Activated naive CD4-positive, alpha-beta T cell treated with anti-CD3 and anti-CD28 coated beads, Interleukin-2, amount 50 U/mL, for 72 hours (primary cell): ENCODE results near the gene ARFGAP2. TPM values are rescaled to one million over a fixed set of nuclear protein-coding genes. Genes with fewer than 3 reads are reported as not detected.
"Not testable (repeated sequence)": the region's sequence is repeated elsewhere in the genome, so short reads cannot be mapped to it uniquely, and the experiment has no call there.

Source experiments
- ATAC-seq, 2 donors: fragments of 150-1000 bp; cut with Tn5 transposase; 2 replicates each; pipeline ENCODE4 v1.10.0; 2021; ENCODE audit warnings: mild to moderate bottlenecking in 2 of 2, moderate library complexity in 2 of 2
- DNase-seq, 2 donors: peaks; one replicate each; pipeline ENCODE4 v3.0.0; 2021 to 2022; ENCODE audit warnings: low spot score in 2 of 2
- H3K27ac Mint-ChIP-seq, 2 donors: one replicate each; pipeline ENCODE4 v1.8.0; 2022; ENCODE audit warnings: mild to moderate bottlenecking in 2 of 2, mixed read lengths in 2 of 2
- H3K36me3 Mint-ChIP-seq, 2 donors: one replicate each; pipeline ENCODE4 v1.8.0; 2022; ENCODE audit warnings: mixed read lengths in 2 of 2
- H3K9me3 Mint-ChIP-seq, 2 donors: one replicate each; pipeline ENCODE4 v1.8.0; 2022; ENCODE audit warnings: mixed read lengths in 2 of 2
- total RNA-seq, 2 donors: library from RNA; stranded (reverse); gene quantifications; one replicate each; pipeline ENCODE4 v1.2.3, GENCODE V29; 2022

The ARFGAP2 gene
- total RNA-seq, 2 donors from 2014 or later, result 84.8 to 125 TPM

DNA sequence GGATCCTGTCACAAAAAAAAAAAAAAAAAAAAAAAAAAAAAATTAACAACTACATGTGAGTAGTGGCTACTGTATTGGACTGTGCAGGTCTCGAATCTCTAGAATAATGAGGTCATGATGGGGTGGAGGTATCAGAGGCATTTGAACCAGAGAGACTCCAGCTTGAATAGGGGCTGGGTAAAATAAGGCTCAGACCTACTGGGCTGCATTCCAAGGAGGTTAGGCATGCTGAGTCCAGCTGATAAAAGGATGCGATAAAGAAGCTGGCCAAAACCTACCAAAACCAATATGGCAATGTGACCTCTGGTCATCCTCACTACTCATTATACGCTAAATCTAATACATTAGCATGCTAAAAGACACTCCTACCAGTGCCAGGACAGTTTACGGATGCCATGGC, 15.4 kb upstream of the ARFGAP2 start:
- ATAC-seq (no peak), DNase-seq (no peak)
- Mint-ChIP-seq H3K9me3 (no peaks in the 10 kb centered on the region), H3K36me3 (no peaks in the 10 kb centered on the region), H3K27ac (no peak overlapping the region)

- not testable (repeated sequence) for ATAC-seq, H3K36me3 Mint-ChIP-seq, H3K27ac Mint-ChIP-seq, DNase-seq, H3K9me3 Mint-ChIP-seq
Observed at GRCh38 chr11:47191137-47191536, 14.5 kb upstream of the ARFGAP2 start.

DNA sequence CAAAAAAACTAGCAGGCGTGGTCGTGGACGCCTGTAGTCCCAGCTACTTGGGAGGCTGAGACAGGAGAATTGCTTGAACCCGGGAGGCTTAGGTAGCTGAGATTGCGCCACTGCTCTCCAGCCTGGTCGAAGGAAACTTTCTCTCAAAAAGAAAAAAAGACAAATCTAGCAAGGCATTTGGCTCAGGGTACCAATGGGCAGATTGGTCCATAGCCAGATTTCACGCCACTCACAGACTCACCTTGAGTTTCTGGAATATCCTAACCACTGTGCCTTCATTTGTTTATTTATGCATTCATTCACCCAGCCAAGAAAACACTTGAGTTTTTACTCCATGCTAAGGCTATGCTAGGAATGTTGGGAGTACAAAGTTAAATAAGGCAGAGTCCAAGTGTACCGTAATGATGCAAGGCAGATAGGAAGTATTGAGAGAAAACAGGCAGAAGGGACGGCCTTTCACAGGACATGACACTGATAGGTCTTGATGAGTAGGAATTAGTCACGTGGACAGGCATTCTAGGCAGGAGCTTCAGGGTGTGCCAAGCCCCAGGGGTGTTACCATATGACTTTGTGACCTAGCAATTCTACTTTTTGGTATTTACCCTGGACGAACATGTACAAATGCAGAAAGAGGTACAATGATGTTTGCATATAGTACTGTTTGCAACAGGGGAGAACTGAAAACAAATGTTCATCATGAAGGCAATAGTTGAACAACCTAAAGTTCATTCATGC, 12.6 kb upstream of the ARFGAP2 start:
- ATAC-seq, result no peak
- no peak for DNase-seq
- H3K9me3 Mint-ChIP-seq, result no peaks in the 10 kb centered on the region
- H3K27ac Mint-ChIP-seq, result no peak overlapping the region
- H3K36me3 Mint-ChIP-seq, result no peaks in the 10 kb centered on the region

DNA sequence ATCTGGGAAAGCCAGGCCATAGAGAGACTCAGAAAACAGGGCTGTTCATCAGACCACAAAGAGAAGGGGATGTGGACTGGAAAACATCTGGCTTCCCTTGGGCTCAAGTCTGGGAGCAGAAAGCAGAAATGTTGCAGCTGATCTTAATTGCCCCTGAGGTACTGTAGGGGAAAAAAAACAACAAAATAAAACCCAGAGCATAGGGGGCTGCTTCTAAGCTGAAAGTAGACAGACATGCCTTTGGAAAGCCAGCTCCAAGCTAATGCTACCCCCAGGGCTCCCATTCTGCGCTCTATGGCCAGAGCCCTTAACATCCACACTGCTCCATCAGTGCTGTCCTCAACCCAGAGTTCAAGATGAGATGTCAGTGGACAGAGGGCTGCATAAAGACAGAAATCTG, 11.6 kb upstream of the ARFGAP2 start:
- ATAC-seq, result no peak
- no peaks in the 10 kb centered on the region for H3K9me3 Mint-ChIP-seq
- no peaks in the 10 kb centered on the region for H3K36me3 Mint-ChIP-seq
- DNase-seq, result no peak
- H3K27ac Mint-ChIP-seq, result no peak overlapping the region

GRCh38 chr11:47187723-47188122, 11.0 kb upstream of the ARFGAP2 start:
- DNase-seq (no peak), ATAC-seq (no peak)
- H3K27ac Mint-ChIP-seq, result no peak overlapping the region
- H3K9me3 Mint-ChIP-seq, result no peaks in the 10 kb centered on the region
- H3K36me3 Mint-ChIP-seq, result no peaks in the 10 kb centered on the region

GRCh38 chr11:47186700-47187695, 10.3 kb upstream of the ARFGAP2 start:
- DNase-seq, result peak in 1 of 2 donors; percentile 47
- peak; percentile 40 to 65 for ATAC-seq
- Mint-ChIP-seq H3K36me3 (no peaks in the 10 kb centered on the region), H3K9me3 (no peaks in the 10 kb centered on the region), H3K27ac (peak overlapping the region; percentile 41 to 81)

GRCh38 chr11:47186076-47186699, 9.5 kb upstream of the ARFGAP2 start, which contains the start of gene PACSIN3:
Gene PACSIN3 (minus strand): TSS chr11:47186434. CDS start chr11:47182727, 3,707 bp downstream.
- DNase-seq (peak; percentile 55 to 73), ATAC-seq (peak; percentile 80 to 82)
- Mint-ChIP-seq H3K36me3 (no peaks in the 10 kb centered on the region), H3K9me3 (no peaks in the 10 kb centered on the region), H3K27ac (peak within 1 kb of the TSS; percentile 41 to 81)

- Mint-ChIP-seq H3K36me3 (no peaks in the 10 kb centered on the region), H3K27ac (no peak overlapping the region)
- ATAC-seq, result peak; percentile 10 to 54
Observed at GRCh38 chr11:47185305-47186075, 8.8 kb upstream of the ARFGAP2 start.

GRCh38 chr11:47184711-47185304, 8.1 kb upstream of the ARFGAP2 start:
- DNase-seq (no peak), ATAC-seq (no peak)
- Mint-ChIP-seq H3K27ac (no peak overlapping the region), H3K36me3 (no peaks in the 10 kb centered on the region), H3K9me3 (no peaks in the 10 kb centered on the region)

More at GRCh38 chr11:47185305-47186075, 8.8 kb upstream of the ARFGAP2 start:
- no peaks in the 10 kb centered on the region for H3K9me3 Mint-ChIP-seq
- DNase-seq, result no peak

- H3K36me3 Mint-ChIP-seq, result no peaks in the 10 kb centered on the region
- DNase-seq (no peak), ATAC-seq (no peak)
- no peaks in the 10 kb centered on the region for H3K9me3 Mint-ChIP-seq
- no peak overlapping the region for H3K27ac Mint-ChIP-seq
Observed at GRCh38 chr11:47183969-47184368, 7.3 kb upstream of the ARFGAP2 start.

GRCh38 chr11:47183031-47183856, 6.6 kb upstream of the ARFGAP2 start:
- no peaks in the 10 kb centered on the region for H3K9me3 Mint-ChIP-seq
- ATAC-seq, result no peak
- DNase-seq, result no peak
- H3K27ac Mint-ChIP-seq, result no peak overlapping the region
- H3K36me3 Mint-ChIP-seq, result no peaks in the 10 kb centered on the region

GRCh38 chr11:47182380-47182779, 5.7 kb upstream of the ARFGAP2 start:
- H3K27ac Mint-ChIP-seq, result no peak overlapping the region
- H3K36me3 Mint-ChIP-seq, result no peaks in the 10 kb centered on the region
- no peak for ATAC-seq
- no peaks in the 10 kb centered on the region for H3K9me3 Mint-ChIP-seq
- no peak for DNase-seq

GRCh38 chr11:47181271-47181670, 4.6 kb upstream of the ARFGAP2 start:
- Mint-ChIP-seq H3K27ac (no peak overlapping the region), H3K9me3 (no peaks in the 10 kb centered on the region), H3K36me3 (peaks cover 0 to 5% of the 10 kb centered on the region in 2 donors)
- DNase-seq (no peak), ATAC-seq (no peak)

GRCh38 chr11:47180006-47180787, 3.5 kb upstream of the ARFGAP2 start:
- H3K9me3 Mint-ChIP-seq, result no peaks in the 10 kb centered on the region
- H3K27ac Mint-ChIP-seq, result no peak overlapping the region
- no peak for ATAC-seq

More at GRCh38 chr11:47180006-47180787, 3.5 kb upstream of the ARFGAP2 start:
- H3K36me3 Mint-ChIP-seq, result peaks cover 9 to 13% of the 10 kb centered on the region in 2 donors
- no peak for DNase-seq
